Natural killer cell (primary cell): ENCODE measurements around the gene PAX6. TPM values are rescaled to one million over a fixed set of nuclear protein-coding genes. Genes with fewer than 3 reads are reported as not detected.

Experiments used
- ATAC-seq, 3 donors: fragments of 150-1000 bp in 2 of 3; fragments of 200-7000 bp in 1 of 3; cut with Tn5 transposase; 1 replicate in 1 of 3; 2 replicates in 2 of 3; pipeline ENCODE4 v1.10.0; 2021; ENCODE audit warnings: mild to moderate bottlenecking in 2 of 3, moderate library complexity in 2 of 3
- DNase-seq, 2 donors: peaks; one replicate each; pipeline versions ENCODE4 v3.0.0 to v3.0.0-alpha.2; 2013 to 2021; ENCODE audit warnings: mixed read lengths in 1 of 2
- H3K27ac ChIP-seq: one replicate; pipeline ENCODE4 v1.5.1; 2013; ENCODE audit warnings: mild to moderate bottlenecking, low read length
- H3K27me3 ChIP-seq: one replicate; pipeline ENCODE4 v1.6.1; 2013; ENCODE audit warnings: low read length; ENCODE audit not compliant: control insufficient read depth, insufficient read depth
- H3K36me3 ChIP-seq: one replicate; pipeline ENCODE4 v1.6.1; 2013; ENCODE audit warnings: low read length; ENCODE audit not compliant: control insufficient read depth, insufficient read depth
- H3K4me1 ChIP-seq: one replicate; pipeline ENCODE4 v1.6.1; 2013; ENCODE audit warnings: low read length; ENCODE audit not compliant: control insufficient read depth, insufficient read depth
- H3K4me3 ChIP-seq: one replicate; pipeline ENCODE4 v1.5.1; 2013; ENCODE audit warnings: low read length
- H3K9me3 ChIP-seq: one replicate; pipeline ENCODE4 v1.6.1; 2013; ENCODE audit warnings: low read length; ENCODE audit not compliant: control insufficient read depth, insufficient read depth
- H3K27ac Mint-ChIP-seq, 2 donors: one replicate each; pipeline ENCODE4 v1.8.0; 2022; ENCODE audit warnings: mild to moderate bottlenecking in 2 of 2, mixed read lengths in 2 of 2, moderate library complexity in 1 of 2
- H3K27me3 Mint-ChIP-seq, 2 donors: one replicate each; pipeline ENCODE4 v1.8.0; 2022; ENCODE audit warnings: low read depth in 2 of 2, mixed read lengths in 2 of 2
- H3K36me3 Mint-ChIP-seq: one replicate; pipeline ENCODE4 v1.8.0; 2022; ENCODE audit warnings: mixed read lengths
- H3K4me1 Mint-ChIP-seq, 2 donors: one replicate each; pipeline ENCODE4 v1.8.0; 2022; ENCODE audit warnings: mixed read lengths in 2 of 2
- H3K4me3 Mint-ChIP-seq: one replicate; pipeline ENCODE4 v1.8.0; 2022; ENCODE audit warnings: mild to moderate bottlenecking, moderate library complexity, mixed read lengths
- H3K9me3 Mint-ChIP-seq, 2 donors: one replicate each; pipeline ENCODE4 v1.8.0; 2022; ENCODE audit warnings: mixed read lengths in 2 of 2
- CTCF ChIP-seq: fragments of 200-600 bp; IDR thresholded peaks from one replicate; pipeline ENCODE4 v1.8.0; 2022; ENCODE audit warnings: antibody characterized with exemption
- WGBS: methylation state at CpG from one replicate; pipeline ENCODE4 v1.1.7; 2013; ENCODE audit warnings: missing lambda C conversion rate; ENCODE audit not compliant: insufficient coverage; 5-methylcytosine and 5-hydroxymethylcytosine counted together
- intact Hi-C: fragments of 100-400 bp; cut with micrococcal nuclease; formaldehyde crosslinking; loops from one replicate; pipeline ENCODE4 v1.14.2; 2022
- total RNA-seq, 4 donors: library from RNA; stranded (reverse); fragments of 120-200 nt in 1 of 4; gene quantifications; one replicate each; pipeline versions ENCODE4 v1.2.3 to v1.2.4, GENCODE V29; 2013 to 2022

PAX6 gene
- total RNA-seq, 3 donors from 2014 or later (not counting 1 experiment from before 2014, with no cell fraction given), result not detected

- DNase-seq, result no peak
- Mint-ChIP-seq H3K27me3 (peaks cover 72 to 78% of the 10 kb centered on the region in 2 donors), H3K36me3 (peaks cover 52% of the 10 kb centered on the region), H3K4me1 (peaks cover 26 to 45% of the 10 kb centered on the region in 2 donors), H3K4me3 (peak overlapping the region; percentile 53), H3K27ac (no peak overlapping the region), H3K9me3 (peaks cover 3 to 5% of the 10 kb centered on the region in 2 donors)
- no peak for TF ChIP-seq CTCF
- Histone ChIP-seq H3K4me1 (peaks cover 32% of the 10 kb centered on the region), H3K27me3 (peaks cover 73% of the 10 kb centered on the region), H3K36me3 (no peaks in the 10 kb centered on the region), H3K4me3 (no peak overlapping the region), H3K27ac (no peak overlapping the region), H3K9me3 (peaks cover 16% of the 10 kb centered on the region)
- ATAC-seq, result no peak
- WGBS, result 15% methylated on average over 2 of the region's 6 CpGs
- intact Hi-C loops, result no loop called here
Observed at GRCh38 chr11:31802000-31802551, 9.0 kb downstream of the PAX6 start.

GRCh38 chr11:31801298-31801702 is 9.8 kb downstream of the PAX6 start:
- Mint-ChIP-seq H3K4me3 (peak overlapping the region; percentile 28), H3K27me3 (peaks cover 73 to 78% of the 10 kb centered on the region in 2 donors), H3K36me3 (peaks cover 45% of the 10 kb centered on the region), H3K9me3 (peaks cover 3 to 5% of the 10 kb centered on the region in 2 donors), H3K4me1 (peaks cover 26 to 45% of the 10 kb centered on the region in 2 donors), H3K27ac (no peak overlapping the region)
- H3K9me3 ChIP-seq, result peaks cover 15% of the 10 kb centered on the region
- ATAC-seq (no peak), DNase-seq (no peak)
- intact Hi-C loops, result no loop called here
- H3K4me1 ChIP-seq, result peaks cover 32% of the 10 kb centered on the region
- TF ChIP-seq CTCF, result no peak
- H3K27me3 ChIP-seq, result peaks cover 65% of the 10 kb centered on the region
- H3K36me3 ChIP-seq, result no peaks in the 10 kb centered on the region
- WGBS, result 19% methylated on average over 9 of the region's 9 CpGs
- no peak overlapping the region for H3K27ac ChIP-seq
- H3K4me3 ChIP-seq, result no peak overlapping the region

- Mint-ChIP-seq H3K4me1 (peaks cover 26 to 45% of the 10 kb centered on the region in 2 donors), H3K27ac (no peak overlapping the region), H3K27me3 (peaks cover 79 to 85% of the 10 kb centered on the region in 2 donors), H3K4me3 (no peak overlapping the region), H3K9me3 (peaks cover 3 to 5% of the 10 kb centered on the region in 2 donors), H3K36me3 (peaks cover 45% of the 10 kb centered on the region)
- Histone ChIP-seq H3K27ac (no peak overlapping the region), H3K9me3 (peaks cover 15% of the 10 kb centered on the region), H3K4me3 (no peak overlapping the region), H3K36me3 (no peaks in the 10 kb centered on the region), H3K4me1 (peaks cover 32% of the 10 kb centered on the region), H3K27me3 (peaks cover 60% of the 10 kb centered on the region)
- DNase-seq (no peak), ATAC-seq (no peak)
- intact Hi-C loops, result no loop called here
- 13% methylated on average over 22 of the region's 23 CpGs for WGBS
- no peak for TF ChIP-seq CTCF
Observed at GRCh38 chr11:31800398-31801265, 10.5 kb downstream of the PAX6 start.
